ENCODE measurements around the gene CHST13. TPM values are rescaled to one million over a fixed set of nuclear protein-coding genes. Genes with fewer than 3 reads are reported as not detected.

The CHST13 gene
- total RNA-seq, 1 donor = 36.4 TPM

- no peak for DNase-seq (ENCODE audit: low read depth in 2 of 3, low spot score in 2 of 3)
Observed at GRCh38 chr3:126552688-126553283, 28.8 kb downstream of the CHST13 start.

DNA sequence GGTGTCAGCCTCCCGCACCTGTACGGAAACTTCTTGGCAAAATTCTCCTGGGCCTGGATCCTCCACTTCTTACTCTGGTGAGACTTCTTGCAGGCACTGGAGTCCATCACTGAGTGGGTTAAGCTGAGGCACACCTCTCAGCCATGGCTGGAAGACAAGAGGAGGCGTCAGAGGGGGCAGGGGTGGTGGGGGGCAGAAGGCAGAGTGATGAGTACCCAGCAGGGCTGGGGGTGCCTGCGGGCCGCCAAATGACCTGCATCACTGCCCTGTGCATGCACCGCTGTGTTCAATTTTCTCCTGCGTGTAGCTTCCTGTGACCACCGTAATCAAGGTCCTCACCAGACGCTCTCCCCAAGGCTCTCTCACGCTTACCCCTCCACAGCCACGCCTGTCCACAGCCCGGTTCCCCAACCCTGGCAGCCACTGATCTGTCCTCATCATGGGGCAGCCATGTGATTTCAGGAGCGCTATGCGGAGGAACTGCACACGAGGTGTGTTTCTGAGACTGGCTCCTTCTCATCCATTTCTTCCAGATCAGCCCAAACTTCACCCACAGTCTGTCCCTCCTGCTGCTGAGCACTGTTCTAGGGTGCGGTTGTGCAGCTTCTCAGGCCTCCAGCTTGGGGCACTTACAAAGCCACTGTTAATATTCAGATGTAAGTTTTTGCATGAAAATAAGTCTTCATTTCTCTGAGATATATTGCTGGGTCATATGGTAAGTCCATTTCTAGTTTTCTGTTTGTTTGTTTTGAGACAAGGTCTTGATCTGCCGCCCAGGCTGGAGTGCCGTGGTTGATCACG is 29.5 kb downstream of the CHST13 start:
- DNase-seq (ENCODE audit: low read depth in 2 of 3, low spot score in 2 of 3) = no peak

DNA sequence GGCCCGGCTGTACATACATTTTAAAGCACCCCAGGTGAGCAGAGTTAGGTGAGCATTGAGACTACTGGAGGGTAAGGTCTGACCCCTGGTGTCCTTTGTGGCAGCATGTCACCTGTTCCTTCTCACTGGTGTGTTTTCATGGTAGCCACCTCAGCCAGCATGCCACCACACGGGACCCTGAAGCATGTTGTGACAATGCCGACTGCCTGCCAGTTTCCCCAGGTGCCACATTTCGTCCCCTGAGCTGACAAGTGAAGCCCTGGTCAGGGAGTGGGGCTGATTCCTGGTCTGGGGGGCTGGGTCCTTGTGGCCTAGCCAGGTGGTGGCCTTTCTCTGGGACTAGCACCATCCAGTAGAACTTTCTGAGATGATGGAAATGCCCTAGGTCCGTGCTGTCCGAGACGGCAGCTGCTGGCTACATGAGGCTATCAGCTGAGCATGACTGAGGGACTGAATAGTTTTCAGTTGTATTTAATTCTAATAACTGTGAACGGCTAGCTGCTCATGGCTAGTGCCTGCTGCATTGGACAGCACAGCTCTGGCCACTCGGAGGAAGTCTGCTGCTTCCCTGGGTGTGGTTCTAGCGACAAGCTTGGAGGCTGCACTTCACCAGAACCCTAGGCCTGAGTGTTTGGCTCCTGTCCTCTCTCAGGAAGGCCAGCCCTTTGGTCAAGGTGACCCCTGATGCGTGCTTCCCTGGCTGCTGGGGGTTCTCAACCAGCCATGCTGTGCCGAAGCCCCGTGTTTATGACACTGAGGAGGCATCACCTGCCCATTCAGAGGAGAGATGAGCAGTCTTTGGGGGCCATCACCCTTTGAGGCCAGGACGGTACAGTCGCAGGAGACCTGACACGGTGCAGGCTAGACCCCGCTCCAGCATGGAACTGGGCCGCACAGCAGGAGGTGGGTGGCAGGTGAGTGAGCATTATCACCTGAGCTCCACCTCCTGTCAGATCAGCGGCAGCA is 30.9 kb downstream of the CHST13 start:
- DNase-seq (ENCODE audit: low read depth in 2 of 3, low spot score in 2 of 3) = no peak

GRCh38 chr3:126555795-126556636 is 32.1 kb downstream of the CHST13 start:
- no peak for DNase-seq (ENCODE audit: low read depth in 2 of 3, low spot score in 2 of 3)

- DNase-seq (ENCODE audit: low read depth in 2 of 3, low spot score in 2 of 3) = no peak
Observed at GRCh38 chr3:126556637-126557414, 32.9 kb downstream of the CHST13 start.

GRCh38 chr3:126557415-126557745 is 33.4 kb downstream of the CHST13 start:
- DNase-seq (ENCODE audit: low read depth in 2 of 3, low spot score in 2 of 3) = no peak

- no peak for DNase-seq (ENCODE audit: low read depth in 2 of 3, low spot score in 2 of 3)
Observed at GRCh38 chr3:126557761-126558160, 33.8 kb downstream of the CHST13 start.

- no peak for DNase-seq (ENCODE audit: low read depth in 2 of 3, low spot score in 2 of 3)
Observed at GRCh38 chr3:126558336-126559071, 34.5 kb downstream of the CHST13 start, which contains the start of gene C3orf22. Gene C3orf22, minus strand, starts transcription at chr3:126558932. Its CDS starts 5,542 bp downstream, at chr3:126553390.

DNA sequence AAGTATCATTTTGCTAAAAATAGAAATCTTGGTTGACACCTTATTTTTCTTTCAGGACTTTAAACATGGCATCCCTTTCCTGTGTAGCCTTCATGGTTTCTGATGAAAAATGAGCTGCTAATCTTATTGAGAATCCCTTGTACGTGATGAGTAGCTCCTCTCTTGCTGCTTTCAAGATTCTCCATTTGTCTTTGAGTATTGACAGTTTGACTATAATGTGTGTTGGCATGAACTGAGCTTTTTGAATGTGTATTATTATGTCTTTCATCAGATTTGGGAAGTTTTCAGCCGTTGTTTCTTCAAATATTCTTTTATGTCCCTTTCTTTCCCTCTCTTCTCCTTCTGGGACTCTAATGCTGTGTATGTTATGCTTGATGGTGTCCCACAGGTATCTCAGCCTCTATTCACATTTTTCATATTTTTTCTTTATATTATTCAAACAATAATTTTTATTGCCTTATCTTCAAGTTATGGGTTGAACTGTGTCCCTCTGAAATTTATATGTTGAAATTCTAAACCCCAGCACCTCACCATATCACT is 38.9 kb downstream of the CHST13 start:
- no peak for DNase-seq (ENCODE audit: low read depth in 2 of 3, low spot score in 2 of 3)

DNA sequence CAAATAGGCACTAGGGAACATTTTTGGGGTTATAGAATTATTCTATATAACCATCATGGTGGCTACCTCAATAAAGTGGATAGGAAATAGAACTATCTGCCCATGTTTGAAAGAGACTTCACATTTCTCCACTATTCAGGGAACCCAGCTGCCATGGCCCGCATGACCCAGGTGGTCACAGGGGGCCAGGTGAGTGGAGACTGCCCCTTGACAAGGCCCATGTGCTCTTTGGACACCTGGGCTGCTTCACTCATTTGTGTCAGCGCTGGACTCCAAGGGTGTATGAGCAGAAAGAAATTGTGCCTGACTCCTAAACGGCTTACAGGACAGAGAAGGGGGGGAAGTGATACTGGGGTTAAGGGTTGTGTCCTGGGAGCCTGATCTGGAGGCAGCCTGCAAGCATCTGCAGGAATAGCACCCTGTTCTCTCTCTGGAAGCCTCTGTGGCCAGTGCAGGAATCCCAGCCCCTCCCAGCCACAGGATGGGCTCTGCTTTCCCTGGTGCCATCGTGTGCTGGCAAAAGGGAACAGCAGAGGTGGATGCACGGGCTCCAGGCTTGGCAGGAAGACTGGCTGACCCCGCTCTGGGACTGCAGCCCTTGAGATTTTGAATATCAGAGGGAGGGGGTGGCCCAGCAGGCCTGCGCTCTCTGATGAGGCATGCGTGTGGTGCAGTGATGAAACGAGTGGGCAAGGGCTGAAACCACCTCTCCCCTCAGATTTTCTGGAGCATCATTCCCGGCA is 43.9 kb downstream of the CHST13 start:
- DNase-seq (ENCODE audit: low read depth in 2 of 3, low spot score in 2 of 3) = no peak

DNA sequence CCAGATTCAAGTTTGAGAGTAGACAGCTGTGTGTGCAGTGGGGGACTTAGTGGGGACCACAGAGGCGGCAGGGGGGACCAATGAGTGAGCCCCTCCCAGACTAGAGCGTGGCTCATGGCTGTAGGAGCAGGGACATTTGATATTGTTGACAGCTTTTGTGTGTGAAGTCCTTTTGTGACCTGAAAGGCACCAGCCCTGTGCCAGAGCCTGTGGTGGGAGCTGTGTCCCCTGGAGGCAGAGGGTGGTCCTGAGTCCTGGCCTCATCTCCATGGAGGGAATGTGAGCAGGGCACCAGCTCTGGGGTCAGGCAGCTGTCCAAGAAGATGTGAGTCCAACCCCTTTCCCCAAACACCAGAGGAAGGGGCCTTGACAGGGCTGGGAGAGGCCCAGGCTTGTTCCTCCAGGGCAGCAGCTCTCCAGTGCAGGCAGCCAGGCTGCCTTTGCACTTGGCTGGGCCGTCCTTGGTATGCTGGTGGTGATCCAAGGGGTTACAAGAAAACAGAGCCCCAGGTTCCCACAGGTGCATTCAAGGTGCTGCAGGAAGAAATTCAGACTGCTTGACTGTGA is 44.9 kb downstream of the CHST13 start:
- no peak for DNase-seq (ENCODE audit: low read depth in 2 of 3, low spot score in 2 of 3)

GRCh38 chr3:126569390-126569975 is 45.5 kb downstream of the CHST13 start:
- DNase-seq (ENCODE audit: low read depth in 2 of 3, low spot score in 2 of 3) = no peak

GRCh38 chr3:126570103-126570541 is 46.2 kb downstream of the CHST13 start:
- peak in 1 of 3 donors; percentile 8 for DNase-seq (ENCODE audit: low read depth in 2 of 3, low spot score in 2 of 3)

DNA sequence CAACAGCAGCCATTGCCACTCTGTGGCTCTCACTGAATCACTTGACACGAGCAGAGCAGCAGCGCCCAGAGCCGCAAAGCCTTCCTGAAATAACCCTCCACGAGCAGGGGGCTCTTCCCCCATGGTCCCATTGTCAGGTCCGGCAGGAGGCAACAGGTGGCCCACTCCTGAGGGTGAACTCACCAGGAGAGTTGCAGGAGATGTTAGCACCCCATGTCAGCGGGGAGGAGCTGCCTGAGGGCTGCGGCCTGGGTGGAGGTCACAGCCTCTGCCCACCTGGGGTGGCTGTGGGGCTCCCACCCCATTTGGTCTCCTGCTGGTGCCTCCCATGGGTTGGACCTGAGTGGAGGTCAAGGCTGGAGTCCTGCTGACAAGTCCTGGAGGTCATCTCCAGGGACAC is 47.1 kb downstream of the CHST13 start:
- no peak for DNase-seq (ENCODE audit: low read depth in 2 of 3, low spot score in 2 of 3)

DNA sequence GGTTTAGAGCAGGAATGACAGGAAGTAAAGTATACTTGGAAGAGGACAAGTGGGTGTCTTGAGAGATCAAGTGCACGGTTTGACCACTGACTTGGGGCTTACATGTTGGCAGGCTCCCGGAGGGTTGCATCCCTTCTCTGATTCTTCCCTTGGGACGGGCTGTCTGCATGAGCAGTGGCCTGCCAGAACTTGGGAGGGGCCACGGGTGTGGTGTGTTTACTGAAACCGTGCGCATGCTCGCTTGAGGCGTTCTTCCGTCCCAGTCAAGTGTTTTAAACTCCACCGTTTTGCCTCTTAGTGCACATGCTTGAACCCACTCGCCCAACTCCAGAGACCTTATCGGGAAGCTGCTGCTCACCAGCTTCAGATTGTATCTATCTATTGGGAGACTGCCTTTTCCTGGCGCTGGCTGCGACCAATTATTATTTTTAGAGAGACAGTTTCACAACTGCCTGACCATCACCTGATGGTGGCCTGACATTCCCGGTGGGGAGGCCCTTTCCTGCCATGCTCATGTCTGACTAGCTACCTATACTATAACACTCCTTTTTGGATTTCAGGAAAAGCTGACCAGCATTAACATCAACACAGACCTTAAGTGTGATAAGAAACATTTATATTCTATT is 49.6 kb downstream of the CHST13 start:
- DNase-seq (ENCODE audit: low read depth in 2 of 3, low spot score in 2 of 3) = no peak

GRCh38 chr3:126577261-126577660 is 53.3 kb downstream of the CHST13 start:
- DNase-seq (ENCODE audit: low read depth in 2 of 3, low spot score in 2 of 3) = no peak

- DNase-seq (ENCODE audit: low read depth in 2 of 3, low spot score in 2 of 3) = no peak
Observed at GRCh38 chr3:126578702-126579101, 54.7 kb downstream of the CHST13 start.
